GM18873 (cell line): ENCODE measurements around the gene TBCD.
"Not testable (repeated sequence)": the region's sequence is repeated elsewhere in the genome, so short reads cannot be mapped to it uniquely, and the experiment has no call there.

Experiments used
- ATAC-seq: cut with Tn5 transposase; IDR thresholded peaks from one replicate; pipeline ENCODE4 v1.9.1; 2021; ENCODE audit warnings: mild to moderate bottlenecking, moderate library complexity, moderate number of reproducible peaks; ENCODE audit not compliant: unreplicated experiment, low FRiP score

The TBCD gene

GRCh38 chr17:82947051-82947991 is 195.5 kb downstream of the TBCD start:
- ATAC-seq = no peak

DNA sequence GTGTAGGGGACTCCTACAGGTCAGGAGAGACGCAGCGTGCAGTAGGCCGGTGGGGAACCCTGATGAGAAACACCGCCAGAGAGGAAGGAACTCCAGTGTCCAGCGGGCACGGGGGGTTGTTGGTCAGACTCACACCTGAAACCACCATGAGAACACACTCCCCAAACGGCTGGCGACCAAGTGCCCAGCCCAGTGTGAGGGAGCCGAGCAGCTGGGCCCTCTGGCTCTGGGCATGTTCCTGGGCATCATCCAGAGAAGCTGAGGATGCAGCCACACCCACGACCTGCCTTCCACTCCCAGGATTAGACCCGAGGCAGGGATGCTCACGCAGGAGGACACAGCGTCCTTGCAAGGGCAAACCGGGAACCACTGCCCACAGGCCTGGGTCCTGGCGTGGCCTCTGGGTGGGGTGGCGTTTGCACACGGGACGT is 196.2 kb downstream of the TBCD start:
- no peak for ATAC-seq

DNA sequence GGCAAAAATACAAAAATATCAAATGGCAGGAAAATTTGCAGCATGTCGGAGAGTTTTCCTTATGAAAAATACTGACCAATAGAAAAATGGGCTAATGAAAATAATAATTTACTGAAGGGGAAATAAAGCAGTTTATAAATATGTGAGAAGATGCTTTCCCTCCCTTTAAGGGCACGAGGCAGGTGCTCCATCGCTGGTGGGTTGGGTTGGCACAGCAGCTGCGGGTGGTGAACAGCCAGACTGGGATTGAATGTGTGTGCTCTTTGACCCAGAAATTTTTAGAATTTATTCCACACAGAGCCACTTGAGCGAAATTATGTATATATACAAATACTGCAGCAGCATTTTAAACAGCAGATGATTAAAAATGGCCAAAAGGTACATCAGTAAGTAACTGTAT is 197.1 kb downstream of the TBCD start:
- ATAC-seq = no peak

DNA sequence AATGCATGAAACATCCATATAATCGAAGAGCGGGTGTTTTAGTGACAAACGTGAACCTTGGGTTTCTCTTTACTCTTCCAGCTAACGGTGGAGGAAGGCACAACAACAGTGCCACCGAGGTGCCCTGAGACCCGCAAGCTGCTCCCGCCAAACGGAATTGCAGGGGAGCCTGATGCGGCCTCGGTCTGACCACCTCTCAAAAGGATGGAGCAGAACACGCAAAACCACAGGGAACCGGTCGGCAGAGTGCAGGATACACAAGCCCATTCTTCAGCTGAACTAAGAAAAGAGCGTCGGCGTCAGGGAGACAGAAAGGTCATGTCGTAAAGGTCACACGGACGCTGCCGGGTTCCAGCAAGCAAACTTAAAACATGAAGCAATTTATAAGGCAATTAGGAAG is 197.5 kb downstream of the TBCD start:
- ATAC-seq = no peak

- ATAC-seq = no peak
Observed at GRCh38 chr17:82949984-82950383, 198.1 kb downstream of the TBCD start.

GRCh38 chr17:82950525-82951102 is 198.7 kb downstream of the TBCD start:
- no peak for ATAC-seq

GRCh38 chr17:82952019-82952418 is 200.2 kb downstream of the TBCD start:
- no peak for ATAC-seq

- not testable (repeated sequence) for ATAC-seq
Observed at GRCh38 chr17:82955106-82955505, 203.2 kb downstream of the TBCD start.

GRCh38 chr17:82955627-82956026 is 203.8 kb downstream of the TBCD start:
- not testable (repeated sequence) for ATAC-seq

DNA sequence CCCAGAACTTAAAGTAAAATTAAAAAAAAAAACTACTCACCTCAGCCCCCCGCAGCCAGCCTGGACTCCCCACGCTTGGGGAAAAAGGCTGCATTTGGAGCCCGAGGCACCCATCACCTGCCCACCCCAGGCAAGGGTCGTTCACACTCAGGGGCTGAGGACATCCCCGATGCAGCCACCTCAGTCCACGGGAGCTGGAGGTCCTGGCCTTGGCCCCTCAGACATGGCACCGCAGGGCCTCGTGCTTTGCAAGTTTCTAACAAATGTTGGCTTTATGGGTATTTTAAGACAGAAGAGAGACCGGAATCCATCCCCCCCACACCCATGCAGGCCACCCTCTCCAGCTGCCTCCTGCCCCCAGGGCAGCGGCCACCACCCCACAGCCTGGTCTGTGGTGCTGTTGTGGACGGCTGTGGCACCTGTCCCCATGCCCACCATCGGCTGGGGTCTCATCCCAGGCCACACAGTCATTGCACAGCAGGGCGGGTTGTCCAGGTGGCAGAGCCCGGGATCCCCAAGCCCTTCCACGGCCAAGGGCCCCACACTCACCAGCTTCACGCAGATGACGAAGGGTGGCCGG is 204.4 kb downstream of the TBCD start:
- no peak for ATAC-seq

DNA sequence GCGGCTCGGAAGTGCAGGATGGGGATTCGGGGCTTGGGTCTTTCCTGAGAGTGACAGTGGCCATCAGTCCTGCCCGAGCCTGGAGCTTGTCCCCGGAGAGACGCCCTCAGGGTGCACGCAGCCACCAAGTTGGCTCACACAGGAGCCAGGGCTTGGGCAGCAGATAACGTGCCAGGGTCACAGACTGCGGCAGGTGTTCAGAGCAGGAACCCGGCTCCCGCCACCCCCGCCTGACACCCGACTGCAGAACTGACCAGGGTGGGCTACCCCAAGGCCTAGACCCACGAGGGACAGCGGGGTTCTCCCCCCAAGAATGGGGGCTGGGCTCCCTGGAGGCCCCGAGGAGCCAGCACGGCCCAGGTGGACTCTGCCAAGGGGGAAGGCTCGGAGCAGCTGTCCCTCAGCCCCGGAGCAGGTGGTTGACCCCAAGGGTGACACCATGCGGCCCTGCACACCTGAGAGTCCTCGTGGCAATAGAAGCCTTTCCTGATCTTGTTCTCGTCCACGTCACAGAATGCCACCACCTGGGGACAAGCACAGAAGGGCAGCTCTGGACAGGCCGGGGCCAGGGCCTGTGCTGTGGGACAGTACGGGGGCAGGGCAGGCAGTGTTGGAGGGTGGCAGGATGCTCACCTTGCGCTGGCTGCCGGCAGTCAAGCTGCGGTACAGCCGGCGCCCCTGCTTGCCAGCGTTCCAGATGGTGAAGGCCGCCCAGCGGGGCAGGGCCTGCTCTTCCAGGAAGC is 205.0 kb downstream of the TBCD start:
- ATAC-seq = no peak

GRCh38 chr17:82957469-82957795 is 205.6 kb downstream of the TBCD start:
- ATAC-seq = no peak

- ATAC-seq = no peak
Observed at GRCh38 chr17:82957961-82958561, 206.2 kb downstream of the TBCD start.

GRCh38 chr17:82959242-82959930 is 207.5 kb downstream of the TBCD start:
- ATAC-seq = no peak

DNA sequence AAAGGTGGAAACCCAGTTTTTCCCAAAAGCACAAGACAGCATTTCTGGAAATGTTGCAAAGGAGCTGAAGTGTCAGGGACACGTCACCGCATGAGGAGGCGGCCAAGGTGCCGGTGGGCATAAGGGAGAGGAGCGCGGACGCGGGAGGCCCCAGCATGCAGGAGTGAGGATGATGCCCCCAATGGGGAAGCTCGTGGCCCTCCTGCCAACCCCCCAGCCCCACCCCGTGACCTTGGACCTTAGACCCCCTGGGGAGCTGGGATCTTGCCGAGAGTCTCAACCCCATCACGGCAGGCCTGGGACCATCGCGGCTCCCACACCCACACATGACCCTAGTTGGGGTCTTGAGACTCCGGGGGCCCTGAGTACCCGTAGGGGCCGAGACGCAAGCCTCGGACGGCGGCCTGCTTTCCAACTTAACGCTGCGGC is 208.1 kb downstream of the TBCD start:
- no peak for ATAC-seq

GRCh38 chr17:82960419-82961271 is 208.8 kb downstream of the TBCD start:
- ATAC-seq = no peak

- no peak for ATAC-seq
Observed at GRCh38 chr17:82961366-82962162, 209.7 kb downstream of the TBCD start.

DNA sequence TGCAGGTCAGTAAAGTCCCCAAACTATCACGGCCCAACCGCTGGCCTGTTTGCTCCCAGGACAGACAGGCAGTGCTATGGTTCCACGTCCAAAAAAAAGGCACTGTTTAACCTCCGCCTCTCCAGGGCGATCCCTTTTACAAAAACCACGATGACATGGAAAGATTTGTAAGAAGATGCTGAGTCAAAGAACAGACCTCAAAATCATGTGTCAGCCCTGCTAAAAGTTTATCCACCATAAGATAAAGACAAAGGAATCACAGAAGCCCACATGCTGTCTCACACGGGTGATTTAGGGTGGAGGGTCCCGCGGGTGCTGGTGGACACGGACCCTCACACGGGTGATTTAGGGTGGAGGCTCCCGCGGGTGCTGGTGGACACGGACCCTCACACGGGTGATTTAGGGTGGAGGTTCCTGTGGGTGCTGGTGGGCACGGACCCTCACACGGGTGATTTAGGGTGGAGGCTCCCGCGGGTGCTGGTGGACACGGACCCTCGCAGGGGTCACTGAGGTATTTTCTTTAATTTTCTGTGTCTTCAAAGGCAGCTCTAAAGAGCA is 210.4 kb downstream of the TBCD start:
- no peak for ATAC-seq
